Chondrocyte (in vitro differentiated cells): ENCODE data around the gene FA2H. TPM values are rescaled to one million over a fixed set of nuclear protein-coding genes. Genes with fewer than 3 reads are reported as not detected.
"Not testable (repeated sequence)": the region's sequence is repeated elsewhere in the genome, so short reads cannot be mapped to it uniquely, and the experiment has no call there.

Experiments
- DNase-seq: peaks from one replicate; pipeline ENCODE4 v3.0.0; 2021; ENCODE audit warnings: mixed read lengths, low spot score
- H3K27ac Mint-ChIP-seq: one replicate; pipeline ENCODE4 v1.8.0; 2021; ENCODE audit warnings: mild to moderate bottlenecking, moderate library complexity, mixed read lengths; ENCODE audit not compliant: unreplicated experiment
- H3K27me3 Mint-ChIP-seq: 2 replicates; pipeline ENCODE4 v1.8.0; 2021; ENCODE audit warnings: low read depth, mixed read lengths
- H3K36me3 Mint-ChIP-seq: 2 replicates; pipeline ENCODE4 v1.8.0; 2021; ENCODE audit warnings: low read depth, mixed read lengths
- H3K4me1 Mint-ChIP-seq: 2 replicates; pipeline ENCODE4 v1.8.0; 2021; ENCODE audit warnings: low read depth, mild to moderate bottlenecking, mixed read lengths
- H3K4me3 Mint-ChIP-seq: one replicate; pipeline ENCODE4 v1.8.0; 2021; ENCODE audit warnings: mild to moderate bottlenecking, moderate library complexity, mixed read lengths; ENCODE audit not compliant: unreplicated experiment
- H3K9me3 Mint-ChIP-seq: 2 replicates; pipeline ENCODE4 v1.8.0; 2021; ENCODE audit warnings: low read depth, mixed read lengths
- CTCF ChIP-seq: fragments of 200-600 bp; sonication (generic); IDR thresholded peaks from 2 replicates; pipeline ENCODE4 v1.5.0; 2021; ENCODE audit warnings: antibody characterized with exemption, mild to moderate bottlenecking, moderate library complexity
- total RNA-seq: library from RNA; stranded (reverse); gene quantifications from 3 replicates; pipeline ENCODE4 v1.2.1, GENCODE V29; 2021

The FA2H gene
- total RNA-seq, 1 donor from 2014 or later: not detected

- no peak for DNase-seq
- Mint-ChIP-seq H3K27ac (no peak overlapping the region), H3K36me3 (no peaks in the 10 kb centered on the region), H3K4me3 (no peak overlapping the region), H3K4me1 (no peaks in the 10 kb centered on the region), H3K9me3 (peaks cover 18% of the 10 kb centered on the region), H3K27me3 (peaks cover 43% of the 10 kb centered on the region)
- no peak for TF ChIP-seq CTCF
These were observed 19.0 kb upstream of the FA2H start for GRCh38 chr16:74793571-74793970.

GRCh38 chr16:74792225-74792624, 17.6 kb upstream of the FA2H start:
- H3K27ac Mint-ChIP-seq: no peak overlapping the region
- H3K36me3 Mint-ChIP-seq: no peaks in the 10 kb centered on the region
- H3K4me1 Mint-ChIP-seq: no peaks in the 10 kb centered on the region
- no peak for DNase-seq
- peaks cover 15% of the 10 kb centered on the region for H3K9me3 Mint-ChIP-seq
- H3K27me3 Mint-ChIP-seq: peaks cover 49% of the 10 kb centered on the region
- TF ChIP-seq CTCF: no peak
- H3K4me3 Mint-ChIP-seq: no peak overlapping the region

- not testable (repeated sequence) for H3K27ac Mint-ChIP-seq, H3K36me3 Mint-ChIP-seq
- peaks cover 46% of the 10 kb centered on the region for H3K27me3 Mint-ChIP-seq
These were observed 17.1 kb upstream of the FA2H start for GRCh38 chr16:74791749-74792148.

GRCh38 chr16:74788108-74788507, 13.5 kb upstream of the FA2H start:
- no peak overlapping the region for H3K27ac Mint-ChIP-seq
- H3K4me3 Mint-ChIP-seq: no peak overlapping the region
- DNase-seq: no peak
- peaks cover 25% of the 10 kb centered on the region for H3K27me3 Mint-ChIP-seq
- no peaks in the 10 kb centered on the region for H3K4me1 Mint-ChIP-seq
- TF ChIP-seq CTCF: no peak
- peaks cover 15% of the 10 kb centered on the region for H3K9me3 Mint-ChIP-seq
- no peaks in the 10 kb centered on the region for H3K36me3 Mint-ChIP-seq

More at GRCh38 chr16:74791749-74792148, 17.1 kb upstream of the FA2H start:
- not testable (repeated sequence) for DNase-seq, H3K4me3 Mint-ChIP-seq, H3K4me1 Mint-ChIP-seq
- peaks cover 15% of the 10 kb centered on the region for H3K9me3 Mint-ChIP-seq

- TF ChIP-seq CTCF: no peak
- no peaks in the 10 kb centered on the region for H3K36me3 Mint-ChIP-seq
- no peak overlapping the region for H3K4me3 Mint-ChIP-seq
- no peaks in the 10 kb centered on the region for H3K4me1 Mint-ChIP-seq
- peaks cover 27% of the 10 kb centered on the region for H3K27me3 Mint-ChIP-seq
- DNase-seq: no peak
- peaks cover 4% of the 10 kb centered on the region for H3K9me3 Mint-ChIP-seq
- no peak overlapping the region for H3K27ac Mint-ChIP-seq
These were observed 10.4 kb upstream of the FA2H start for GRCh38 chr16:74785031-74785430.

- Mint-ChIP-seq H3K27me3 (peaks cover 33% of the 10 kb centered on the region), H3K4me3 (no peak overlapping the region), H3K36me3 (no peaks in the 10 kb centered on the region), H3K27ac (no peak overlapping the region), H3K4me1 (peaks cover 9% of the 10 kb centered on the region), H3K9me3 (no peaks in the 10 kb centered on the region)
- no peak for TF ChIP-seq CTCF
- no peak for DNase-seq
These were observed 4.0 kb upstream of the FA2H start for GRCh38 chr16:74778646-74779045.
